ACHN (cell line): Measurements from ENCODE around the gene FZD2.
"Not testable (repeated sequence)": the region's sequence is repeated elsewhere in the genome, so short reads cannot be mapped to it uniquely, and the experiment has no call there.

ENCODE experiments used
- DNase-seq: peaks from one replicate; pipeline ENCODE4 v3.0.0-alpha.2; 2015
- in situ Hi-C: cut with HindIII; loops from 2 replicates; pipeline ENCODE4 v1.10.0; 2017; ENCODE audit warnings: low sequenced_read_pairs, low pct_ligation_motif_present, low pct_unique_long_range_greater_than_20kb

FZD2 gene

GRCh38 chr17:44556832-44557606, at the start of gene FZD2:
FZD2 (plus strand) TSS chr17:44557484; CDS start chr17:44557689, 205 bp downstream.
- peak; percentile 99 for DNase-seq
- in situ Hi-C loops: no loop called here

- in situ Hi-C loops: not testable (repeated sequence)
Observed at GRCh38 chr17:44511241-44512134, 45.8 kb upstream of the FZD2 start.

GRCh38 chr17:44518032-44518431, 39.3 kb upstream of the FZD2 start:
- peak; percentile 35 for DNase-seq
- in situ Hi-C loops: no loop called here

More at GRCh38 chr17:44511241-44512134, 45.8 kb upstream of the FZD2 start:
- DNase-seq: not testable (repeated sequence)

- in situ Hi-C loops: no loop called here
- DNase-seq: peak; percentile 80
Observed at GRCh38 chr17:44522883-44523671, 34.2 kb upstream of the FZD2 start.

GRCh38 chr17:44523672-44523972, 33.7 kb upstream of the FZD2 start:
- in situ Hi-C loops: no loop called here
- no peak for DNase-seq

GRCh38 chr17:44527102-44527501, 30.2 kb upstream of the FZD2 start:
- no peak for DNase-seq
- in situ Hi-C loops: loop anchor here (25.0 kb wide), 1 partner anchor 110 kb away; no protein-coding TSS in a partner anchor

- no peak for DNase-seq
- in situ Hi-C loops: loop anchor here (25.0 kb wide), 1 partner anchor 109 kb away; no protein-coding TSS in a partner anchor
Observed at GRCh38 chr17:44527954-44528353, 29.3 kb upstream of the FZD2 start.

GRCh38 chr17:44529864-44530263, 27.4 kb upstream of the FZD2 start:
- in situ Hi-C loops: loop anchor here (25.0 kb wide), 1 partner anchor 107 kb away; no protein-coding TSS in a partner anchor
- no peak for DNase-seq

- DNase-seq: no peak
Observed at GRCh38 chr17:44530896-44531418, 26.3 kb upstream of the FZD2 start.

GRCh38 chr17:44533533-44534246, 23.6 kb upstream of the FZD2 start:
- DNase-seq: peak; percentile 90
- in situ Hi-C loops: loop anchor here (25.0 kb wide), 1 partner anchor 104 kb away; no protein-coding TSS in a partner anchor

More at GRCh38 chr17:44530896-44531418, 26.3 kb upstream of the FZD2 start:
- in situ Hi-C loops: loop anchor here (25.0 kb wide), 1 partner anchor 106 kb away; no protein-coding TSS in a partner anchor

- DNase-seq: no peak
Observed at GRCh38 chr17:44536090-44536953, 21.0 kb upstream of the FZD2 start.

GRCh38 chr17:44537922-44538321, 19.4 kb upstream of the FZD2 start:
- in situ Hi-C loops: loop anchor here (25.0 kb wide), 1 partner anchor 99 kb away; no protein-coding TSS in a partner anchor

More at GRCh38 chr17:44536090-44536953, 21.0 kb upstream of the FZD2 start:
- in situ Hi-C loops: loop anchor here (25.0 kb wide), 1 partner anchor 101 kb away; no protein-coding TSS in a partner anchor

GRCh38 chr17:44539673-44540072, 17.6 kb upstream of the FZD2 start:
- in situ Hi-C loops: loop anchor here (25.0 kb wide), 1 partner anchor 98 kb away; no protein-coding TSS in a partner anchor
- no peak for DNase-seq

More at GRCh38 chr17:44537922-44538321, 19.4 kb upstream of the FZD2 start:
- not testable (repeated sequence) for DNase-seq

GRCh38 chr17:44540246-44541084, 16.8 kb upstream of the FZD2 start:
- in situ Hi-C loops: loop anchor here (25.0 kb wide), 1 partner anchor 97 kb away; no protein-coding TSS in a partner anchor
- no peak for DNase-seq

GRCh38 chr17:44541884-44542581, 15.3 kb upstream of the FZD2 start:
- in situ Hi-C loops: loop anchor here (25.0 kb wide), 1 partner anchor 95 kb away; no protein-coding TSS in a partner anchor
- DNase-seq: peak; percentile 32
